Osteoblast (primary cell): ENCODE data around the gene CARMIL3. TPM values are rescaled to one million over a fixed set of nuclear protein-coding genes. Genes with fewer than 3 reads are reported as not detected.

Experiments
- DNase-seq: peaks from one replicate; pipeline ENCODE4 v3.0.0; 2011; ENCODE audit warnings: low spot score, mixed read lengths; ENCODE audit not compliant: insufficient read length; ENCODE audit errors: missing footprints
- H2AFZ ChIP-seq: 2 replicates; pipeline ENCODE4 v1.6.0; 2011; ENCODE audit warnings: mild to moderate bottlenecking, low read length
- H3K27ac ChIP-seq: 2 replicates; pipeline ENCODE4 v1.5.1; 2011; ENCODE audit warnings: mild to moderate bottlenecking, low read depth, low read length, moderate library complexity
- H3K27me3 ChIP-seq: 2 replicates; pipeline ENCODE4 v1.6.0; 2012; ENCODE audit warnings: mild to moderate bottlenecking, control low read depth, inconsistent platforms, low read length, moderate library complexity; ENCODE audit not compliant: insufficient read depth
- H3K36me3 ChIP-seq: 2 replicates; pipeline ENCODE4 v1.5.1; 2011; ENCODE audit warnings: mild to moderate bottlenecking, low read length, control low read depth, moderate library complexity; ENCODE audit not compliant: insufficient read depth
- H3K4me1 ChIP-seq: 2 replicates; pipeline ENCODE4 v1.5.1; 2011; ENCODE audit warnings: mild to moderate bottlenecking, low read length, control low read depth, moderate library complexity; ENCODE audit not compliant: insufficient read depth
- H3K4me2 ChIP-seq: 2 replicates; pipeline ENCODE4 v1.6.0; 2011; ENCODE audit warnings: mild to moderate bottlenecking, low read length; ENCODE audit not compliant: insufficient read depth
- H3K4me3 ChIP-seq: fragments of 200-600 bp; sonication (generic); 3 replicates; pipeline ENCODE4 v1.5.1; 2012; ENCODE audit warnings: mild to moderate bottlenecking, low read length, inconsistent platforms; ENCODE audit not compliant: insufficient read depth
- H3K79me2 ChIP-seq: 2 replicates; pipeline ENCODE4 v1.6.0; 2012; ENCODE audit warnings: mild to moderate bottlenecking, low read length, control low read depth, inconsistent platforms; ENCODE audit not compliant: insufficient read depth
- H3K9me3 ChIP-seq: 2 replicates; pipeline ENCODE4 v1.5.1; 2011; ENCODE audit warnings: low read depth, low read length, control low read depth
- H4K20me1 ChIP-seq: 2 replicates; pipeline ENCODE4 v1.6.0; 2012; ENCODE audit warnings: mild to moderate bottlenecking, low read length, control low read depth; ENCODE audit not compliant: insufficient read depth
- CTCF ChIP-seq: IDR thresholded peaks from 2 replicates; pipeline ENCODE4 v1.5.1; 2011; ENCODE audit warnings: mild to moderate bottlenecking, low read depth, low read length, moderate library complexity; ENCODE audit errors: extremely low read depth
- total RNA-seq: library from RNA; depleted of rRNA; stranded (reverse); fragments of >200 nt; gene quantifications from 2 replicates; pipeline ENCODE4 v1.2.3, GENCODE V29; 2012

CARMIL3 gene
- total RNA-seq, 1 donor = not detected

GRCh38 chr14:24078146-24078545 is 26.3 kb downstream of the CARMIL3 start:
- Histone ChIP-seq H4K20me1 (no peaks in the 10 kb centered on the region), H3K4me3 (no peak overlapping the region), H3K27ac (no peak overlapping the region), H3K9me3 (no peaks in the 10 kb centered on the region), H3K36me3 (no peaks in the 10 kb centered on the region), H3K27me3 (peaks cover 39% of the 10 kb centered on the region), H3K79me2 (no peaks in the 10 kb centered on the region), H3K4me2 (no peak overlapping the region), H3K4me1 (peaks cover 5% of the 10 kb centered on the region), H2AFZ (no peak overlapping the region)
- TF ChIP-seq CTCF = no peak
- no peak for DNase-seq

GRCh38 chr14:24079491-24080141 is 27.8 kb downstream of the CARMIL3 start:
- no peaks in the 10 kb centered on the region for H3K36me3 ChIP-seq
- no peak overlapping the region for H2AFZ ChIP-seq
- no peaks in the 10 kb centered on the region for H4K20me1 ChIP-seq
- H3K79me2 ChIP-seq = no peaks in the 10 kb centered on the region
- TF ChIP-seq CTCF = no peak
- no peaks in the 10 kb centered on the region for H3K9me3 ChIP-seq
- DNase-seq = no peak
- no peak overlapping the region for H3K4me2 ChIP-seq
- H3K27me3 ChIP-seq = peaks cover 40% of the 10 kb centered on the region
- no peak overlapping the region for H3K27ac ChIP-seq
- H3K4me3 ChIP-seq = no peak overlapping the region
- H3K4me1 ChIP-seq = peaks cover 5% of the 10 kb centered on the region

- no peak overlapping the region for H3K4me3 ChIP-seq
- no peaks in the 10 kb centered on the region for H3K79me2 ChIP-seq
- no peak overlapping the region for H2AFZ ChIP-seq
- no peak overlapping the region for H3K4me2 ChIP-seq
- H3K27ac ChIP-seq = no peak overlapping the region
- peaks cover 5% of the 10 kb centered on the region for H3K4me1 ChIP-seq
- H3K9me3 ChIP-seq = no peaks in the 10 kb centered on the region
- peaks cover 40% of the 10 kb centered on the region for H3K27me3 ChIP-seq
- H4K20me1 ChIP-seq = no peaks in the 10 kb centered on the region
- no peak for DNase-seq
- no peak for TF ChIP-seq CTCF
- H3K36me3 ChIP-seq = no peaks in the 10 kb centered on the region
Observed at GRCh38 chr14:24080142-24080530, 28.3 kb downstream of the CARMIL3 start.

- Histone ChIP-seq H3K27ac (no peak overlapping the region), H3K27me3 (peaks cover 40% of the 10 kb centered on the region), H3K36me3 (no peaks in the 10 kb centered on the region), H3K4me3 (peak overlapping the region; percentile 68), H2AFZ (peak overlapping the region; percentile 71), H3K4me2 (peak overlapping the region; percentile 82), H4K20me1 (no peaks in the 10 kb centered on the region), H3K4me1 (peaks cover 5% of the 10 kb centered on the region), H3K79me2 (no peaks in the 10 kb centered on the region), H3K9me3 (no peaks in the 10 kb centered on the region)
- TF ChIP-seq CTCF = no peak
- DNase-seq = peak; percentile 93
Observed at GRCh38 chr14:24080888-24081738, 29.3 kb downstream of the CARMIL3 start.
